Measurements from ENCODE around the gene LRIG1.

LRIG1 gene

GRCh38 chr3:66348704-66349103 lies 152.1 kb downstream of the LRIG1 start:
- Histone ChIP-seq H3K27ac (ENCODE audit: low read depth, low read length) (no peak overlapping the region), H3K79me2 (ENCODE audit: control insufficient read depth, insufficient read depth, low read length, unreplicated experiment) (no peaks in the 10 kb centered on the region), H2AFZ (ENCODE audit: low read length, unreplicated experiment) (no peak overlapping the region), H3K27me3 (ENCODE audit: insufficient read depth, low read length) (no peaks in the 10 kb centered on the region), H3K36me3 (ENCODE audit: insufficient read depth, low read length) (no peaks in the 10 kb centered on the region), H3K4me1 (ENCODE audit: control insufficient read depth, insufficient read depth, low read length, unreplicated experiment) (no peaks in the 10 kb centered on the region), H3K4me3 (ENCODE audit: low read depth, low read length) (no peak overlapping the region)

- no peaks in the 10 kb centered on the region for H3K27me3 ChIP-seq (ENCODE audit: insufficient read depth, low read length)
- H2AFZ ChIP-seq (ENCODE audit: low read length, unreplicated experiment), result no peak overlapping the region
- no peak overlapping the region for H3K4me3 ChIP-seq (ENCODE audit: low read depth, low read length)
Observed at GRCh38 chr3:66344848-66345578, 155.8 kb downstream of the LRIG1 start.

GRCh38 chr3:66344391-66344811 lies 156.4 kb downstream of the LRIG1 start:
- no peaks in the 10 kb centered on the region for H3K36me3 ChIP-seq (ENCODE audit: insufficient read depth, low read length)
- no peak overlapping the region for H3K4me3 ChIP-seq (ENCODE audit: low read depth, low read length)
- H3K27ac ChIP-seq (ENCODE audit: low read depth, low read length), result no peak overlapping the region
- H3K4me1 ChIP-seq (ENCODE audit: control insufficient read depth, insufficient read depth, low read length, unreplicated experiment), result no peaks in the 10 kb centered on the region
- H3K27me3 ChIP-seq (ENCODE audit: insufficient read depth, low read length), result no peaks in the 10 kb centered on the region
- H2AFZ ChIP-seq (ENCODE audit: low read length, unreplicated experiment), result no peak overlapping the region
- no peaks in the 10 kb centered on the region for H3K79me2 ChIP-seq (ENCODE audit: control insufficient read depth, insufficient read depth, low read length, unreplicated experiment)

More at GRCh38 chr3:66344848-66345578, 155.8 kb downstream of the LRIG1 start:
- no peak overlapping the region for H3K27ac ChIP-seq (ENCODE audit: low read depth, low read length)
- no peaks in the 10 kb centered on the region for H3K4me1 ChIP-seq (ENCODE audit: control insufficient read depth, insufficient read depth, low read length, unreplicated experiment)
- H3K36me3 ChIP-seq (ENCODE audit: insufficient read depth, low read length), result no peaks in the 10 kb centered on the region
- no peaks in the 10 kb centered on the region for H3K79me2 ChIP-seq (ENCODE audit: control insufficient read depth, insufficient read depth, low read length, unreplicated experiment)

- no peak overlapping the region for H3K27ac ChIP-seq (ENCODE audit: low read depth, low read length)
Observed at GRCh38 chr3:66342717-66343356, 158.0 kb downstream of the LRIG1 start.

GRCh38 chr3:66338927-66339326 lies 161.9 kb downstream of the LRIG1 start:
- Histone ChIP-seq H3K79me2 (ENCODE audit: control insufficient read depth, insufficient read depth, low read length, unreplicated experiment) (no peaks in the 10 kb centered on the region), H2AFZ (ENCODE audit: low read length, unreplicated experiment) (no peak overlapping the region), H3K36me3 (ENCODE audit: insufficient read depth, low read length) (no peaks in the 10 kb centered on the region), H3K27ac (ENCODE audit: low read depth, low read length) (no peak overlapping the region), H3K27me3 (ENCODE audit: insufficient read depth, low read length) (no peaks in the 10 kb centered on the region), H3K4me1 (ENCODE audit: control insufficient read depth, insufficient read depth, low read length, unreplicated experiment) (peaks cover 8% of the 10 kb centered on the region), H3K4me3 (ENCODE audit: low read depth, low read length) (no peak overlapping the region)

More at GRCh38 chr3:66342717-66343356, 158.0 kb downstream of the LRIG1 start:
- no peak overlapping the region for H3K4me3 ChIP-seq (ENCODE audit: low read depth, low read length)
- no peaks in the 10 kb centered on the region for H3K27me3 ChIP-seq (ENCODE audit: insufficient read depth, low read length)
- no peak overlapping the region for H2AFZ ChIP-seq (ENCODE audit: low read length, unreplicated experiment)
- no peaks in the 10 kb centered on the region for H3K36me3 ChIP-seq (ENCODE audit: insufficient read depth, low read length)
- H3K4me1 ChIP-seq (ENCODE audit: control insufficient read depth, insufficient read depth, low read length, unreplicated experiment), result peaks cover 4% of the 10 kb centered on the region
- H3K79me2 ChIP-seq (ENCODE audit: control insufficient read depth, insufficient read depth, low read length, unreplicated experiment), result no peaks in the 10 kb centered on the region

- Histone ChIP-seq H3K27ac (ENCODE audit: low read depth, low read length) (no peak overlapping the region), H3K27me3 (ENCODE audit: insufficient read depth, low read length) (no peaks in the 10 kb centered on the region), H3K79me2 (ENCODE audit: control insufficient read depth, insufficient read depth, low read length, unreplicated experiment) (no peaks in the 10 kb centered on the region), H3K36me3 (ENCODE audit: insufficient read depth, low read length) (no peaks in the 10 kb centered on the region), H3K4me3 (ENCODE audit: low read depth, low read length) (no peak overlapping the region), H2AFZ (ENCODE audit: low read length, unreplicated experiment) (no peak overlapping the region), H3K4me1 (ENCODE audit: control insufficient read depth, insufficient read depth, low read length, unreplicated experiment) (peaks cover 8% of the 10 kb centered on the region)
Observed at GRCh38 chr3:66336333-66336766, 164.5 kb downstream of the LRIG1 start.

- Histone ChIP-seq H3K27ac (ENCODE audit: low read depth, low read length) (no peak overlapping the region), H3K4me3 (ENCODE audit: low read depth, low read length) (no peak overlapping the region), H2AFZ (ENCODE audit: low read length, unreplicated experiment) (no peak overlapping the region), H3K36me3 (ENCODE audit: insufficient read depth, low read length) (no peaks in the 10 kb centered on the region), H3K27me3 (ENCODE audit: insufficient read depth, low read length) (no peaks in the 10 kb centered on the region), H3K79me2 (ENCODE audit: control insufficient read depth, insufficient read depth, low read length, unreplicated experiment) (no peaks in the 10 kb centered on the region), H3K4me1 (ENCODE audit: control insufficient read depth, insufficient read depth, low read length, unreplicated experiment) (peaks cover 8% of the 10 kb centered on the region)
Observed at GRCh38 chr3:66335671-66336070, 165.2 kb downstream of the LRIG1 start.

All from ACC112 (cell line).